Measurements from ENCODE around the gene DEFB114.
"Not testable (repeated sequence)": the region's sequence is repeated elsewhere in the genome, so short reads cannot be mapped to it uniquely, and the experiment has no call there.

The DEFB114 gene, protein sequence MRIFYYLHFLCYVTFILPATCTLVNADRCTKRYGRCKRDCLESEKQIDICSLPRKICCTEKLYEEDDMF

DNA sequence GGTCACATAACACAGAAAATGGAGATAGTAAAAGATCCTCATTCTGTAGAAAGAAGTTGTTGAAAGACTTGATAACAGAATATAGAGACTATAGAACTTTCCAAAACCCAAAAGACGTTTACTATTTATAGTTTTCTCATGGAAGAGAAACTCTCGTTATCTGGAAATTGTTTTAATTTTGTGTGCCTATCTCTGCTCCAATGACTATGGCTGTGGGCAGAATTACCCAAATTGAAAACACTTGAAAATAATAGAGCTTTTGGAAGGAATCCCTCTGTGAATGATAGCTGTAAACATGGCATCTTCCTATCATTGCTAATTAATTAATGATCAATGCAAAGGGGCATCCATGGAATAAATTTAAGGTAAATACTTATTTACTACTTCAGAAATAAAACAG is at the start of gene DEFB114:
DEFB114 (minus strand) TSS at position 101 of the 400 bp plus-strand sequence; CDS start at position 42, 59 bp downstream.
- DNase-seq, result no peak

DNA sequence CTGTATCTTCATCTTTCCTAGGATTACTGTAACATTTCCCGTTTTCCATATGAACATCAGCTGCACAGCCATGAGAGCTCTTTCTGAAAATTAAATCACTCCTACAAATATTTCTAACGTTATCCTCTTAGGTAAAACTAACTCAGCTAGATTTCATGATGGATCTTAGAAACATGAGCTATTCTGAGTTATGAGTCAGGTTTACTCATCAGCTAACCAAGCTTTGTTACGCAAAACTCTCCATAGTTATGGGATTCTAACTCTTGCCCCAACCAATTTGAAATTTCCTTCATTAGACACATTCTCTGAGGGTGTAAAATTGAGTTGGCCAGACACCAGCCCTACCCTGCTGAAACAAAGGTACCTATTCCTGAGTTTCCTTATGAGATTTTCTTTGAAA is 43.9 kb upstream of the DEFB114 start:
- no peak for DNase-seq

DNA sequence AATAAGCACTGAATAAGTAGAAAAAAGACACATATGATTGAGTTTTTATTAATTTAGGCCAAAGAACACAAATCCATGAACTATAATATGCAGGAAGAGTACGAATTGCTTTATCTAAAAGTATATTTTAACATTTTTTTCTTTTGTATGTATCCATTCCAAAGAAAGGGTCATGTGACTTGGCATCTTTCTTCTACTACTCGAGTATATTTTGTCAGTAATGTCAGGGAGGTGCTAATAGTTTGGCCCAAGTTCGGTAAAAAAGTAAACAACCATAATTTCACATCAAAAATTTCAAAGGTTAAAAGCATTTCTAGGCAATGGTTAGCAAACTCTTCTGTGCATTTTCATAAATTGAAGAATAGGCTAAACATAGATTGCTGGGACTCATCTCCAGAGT is 39.2 kb upstream of the DEFB114 start:
- DNase-seq, result no peak

DNA sequence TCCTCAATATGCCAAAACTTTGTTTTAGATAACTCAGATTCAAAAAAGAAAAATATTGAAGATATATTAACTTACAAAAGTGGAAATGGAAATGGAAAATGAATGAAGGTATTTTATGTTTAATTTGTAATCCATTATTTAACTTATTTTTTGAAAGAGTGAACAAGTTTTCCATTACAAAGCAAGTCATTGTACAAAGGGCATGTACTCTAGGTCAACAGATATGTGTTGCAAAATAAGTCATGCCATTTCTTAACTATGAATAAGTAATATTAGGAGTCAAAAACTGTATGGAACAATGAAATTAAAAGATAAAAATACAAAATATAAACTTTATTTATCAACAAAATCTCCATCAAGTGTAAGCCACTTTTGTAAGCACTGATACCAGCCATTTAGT is 31.3 kb upstream of the DEFB114 start:
- DNase-seq, result no peak

DNA sequence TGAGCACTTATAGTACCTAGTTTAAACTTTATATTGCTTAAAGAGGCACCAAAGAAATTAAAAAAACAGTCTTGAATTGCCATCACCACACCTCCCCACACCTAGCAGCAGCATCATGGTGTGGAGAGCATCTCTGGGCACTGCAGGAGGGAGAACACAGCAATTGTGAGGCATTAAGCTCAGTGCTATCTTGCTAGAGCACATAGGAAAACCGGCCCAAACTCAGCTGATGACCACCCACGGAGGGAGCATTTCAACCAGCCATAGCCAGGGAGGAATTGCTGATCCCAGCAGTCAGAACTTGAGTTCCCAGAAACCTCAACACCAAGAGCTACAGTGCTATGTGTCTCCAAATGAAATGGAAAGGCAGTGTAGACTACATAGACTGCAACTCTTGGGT is 24.9 kb upstream of the DEFB114 start:
- DNase-seq, result no peak

DNA sequence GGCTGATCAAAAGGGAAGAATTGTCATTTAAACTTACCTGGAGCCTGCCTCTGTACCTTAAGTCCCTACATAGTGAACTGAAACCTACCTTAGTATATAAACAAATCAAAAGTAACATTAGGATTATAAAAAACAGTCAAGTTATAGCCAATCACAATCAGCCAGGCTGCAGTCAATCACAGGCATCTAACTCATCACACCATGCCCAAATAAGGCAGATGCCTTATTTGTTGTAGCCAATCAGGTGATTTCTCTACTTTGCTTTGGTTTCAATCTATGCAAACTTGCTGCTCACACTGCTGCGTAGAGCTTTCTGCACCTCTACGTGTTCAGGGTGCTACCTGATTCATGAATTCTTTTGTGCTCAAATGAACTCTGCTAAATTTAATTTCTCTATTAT is 23.8 kb upstream of the DEFB114 start:
- DNase-seq, result no peak

DNA sequence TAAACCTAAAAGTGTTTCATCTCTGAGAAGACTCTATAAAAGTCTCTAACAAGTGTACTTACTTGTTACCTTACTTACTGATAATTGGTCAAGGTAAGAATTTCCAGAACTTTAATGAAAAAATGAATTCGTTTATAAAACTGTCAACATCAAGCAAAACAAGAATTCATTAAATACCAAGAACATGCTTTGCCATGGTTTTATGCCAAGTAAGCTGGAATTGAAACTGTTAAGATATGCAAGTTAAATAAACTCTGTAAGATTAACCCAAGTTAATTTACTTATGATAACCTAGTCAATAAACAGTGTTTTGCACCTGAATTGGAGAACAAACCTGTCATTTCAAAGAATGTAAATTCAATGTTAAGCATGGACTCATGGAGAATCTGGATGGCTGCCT is 22.6 kb upstream of the DEFB114 start:
- no peak for DNase-seq

DNA sequence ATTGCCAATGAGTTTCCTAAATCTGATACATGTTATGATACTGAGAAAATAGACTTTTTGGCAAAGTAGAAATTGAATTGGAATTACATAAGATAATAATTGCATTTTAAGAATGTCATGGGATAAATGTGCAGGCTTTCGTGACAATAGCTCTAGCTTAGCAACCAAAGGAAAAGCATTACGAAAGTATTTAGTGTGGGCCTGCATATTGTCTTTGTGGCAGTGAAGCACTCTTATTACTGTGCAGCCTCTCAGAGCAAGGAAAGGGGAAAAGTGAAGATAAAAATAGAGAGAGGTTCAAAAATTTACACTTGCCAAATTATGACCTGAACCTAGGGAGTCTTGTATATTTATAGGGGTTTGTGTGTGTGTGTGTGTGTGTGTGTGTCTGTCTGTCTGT is 18.1 kb upstream of the DEFB114 start:
- DNase-seq, result no peak

DNA sequence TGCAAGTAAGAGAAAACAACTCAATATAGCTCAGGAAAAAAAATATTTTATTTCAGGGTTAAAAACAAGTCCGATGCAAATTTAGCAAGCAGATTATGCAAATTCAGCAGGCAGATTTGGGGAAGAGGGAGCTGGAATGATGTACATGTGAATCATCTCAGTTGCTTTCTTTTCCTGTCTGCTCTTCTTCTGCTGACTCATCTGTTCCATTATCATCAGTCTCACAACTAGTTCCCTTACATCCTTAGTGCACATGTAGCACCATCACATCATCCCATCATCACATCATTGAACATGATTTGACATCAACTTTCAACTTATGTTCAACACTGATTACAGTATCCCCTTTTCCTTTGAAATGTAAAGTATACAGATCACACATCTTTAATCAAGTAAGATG is 16.9 kb upstream of the DEFB114 start:
- peak; percentile 64 for DNase-seq

DNA sequence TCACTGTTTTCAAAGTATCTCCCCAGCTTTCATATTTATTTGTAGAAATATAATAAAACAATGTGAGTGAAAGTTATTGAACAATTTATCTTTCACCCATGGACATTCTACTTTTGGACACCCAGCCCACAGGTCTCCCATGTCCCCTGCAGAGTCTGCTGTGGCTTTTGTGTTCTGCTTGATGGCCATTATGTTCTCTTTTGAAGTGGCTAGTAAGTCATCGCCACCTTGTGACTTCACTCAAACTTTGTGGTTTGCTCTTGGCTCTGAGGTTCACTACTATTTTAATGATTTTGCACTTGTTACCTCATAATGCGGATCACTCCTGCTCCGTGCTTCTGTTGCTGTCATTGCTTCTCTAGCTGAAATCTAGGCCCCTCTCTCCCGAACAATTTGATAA is 15.6 kb upstream of the DEFB114 start:
- DNase-seq, result peak; percentile 37

DNA sequence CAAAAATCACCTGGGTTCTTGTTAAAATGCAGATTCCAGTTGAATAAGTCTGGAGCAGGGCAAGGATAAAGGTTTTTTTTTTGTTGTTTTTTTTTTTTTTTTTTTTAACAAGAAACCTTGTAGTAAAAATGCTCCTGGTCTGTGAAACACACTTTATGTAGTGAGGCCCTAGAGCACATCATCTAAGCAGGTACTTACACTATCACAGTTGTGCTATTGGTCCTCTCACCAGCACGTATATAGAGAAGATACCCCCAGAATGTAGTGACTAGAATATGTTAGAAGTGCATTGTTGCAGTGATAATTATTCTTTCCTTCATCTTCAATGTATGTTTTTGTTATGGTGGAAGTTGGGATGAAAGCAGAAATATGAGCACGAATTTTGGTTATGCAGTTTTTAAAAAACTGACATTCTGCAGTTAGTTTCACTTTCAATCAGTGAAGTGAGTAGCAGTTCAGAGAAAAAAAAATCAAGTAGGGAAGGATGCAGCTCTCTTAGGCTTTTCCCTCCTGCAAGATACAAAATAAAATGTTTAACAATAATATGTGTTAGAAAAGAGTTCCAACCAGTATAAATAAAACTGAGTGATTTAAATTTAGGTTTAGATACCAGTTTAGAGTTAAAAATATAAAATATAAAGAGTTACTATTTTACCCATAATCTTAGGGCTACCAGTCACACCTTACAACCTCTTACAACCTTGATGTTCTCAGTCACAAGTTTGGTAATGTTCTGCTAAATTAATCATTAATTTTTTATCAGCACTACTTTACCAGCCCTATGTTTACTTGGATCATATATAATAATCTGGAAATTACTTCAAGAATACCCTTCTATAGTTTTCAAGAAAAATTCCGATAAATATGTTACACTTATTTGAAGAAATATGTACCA is 14.6 kb upstream of the DEFB114 start:
- peak; percentile 54 for DNase-seq

DNA sequence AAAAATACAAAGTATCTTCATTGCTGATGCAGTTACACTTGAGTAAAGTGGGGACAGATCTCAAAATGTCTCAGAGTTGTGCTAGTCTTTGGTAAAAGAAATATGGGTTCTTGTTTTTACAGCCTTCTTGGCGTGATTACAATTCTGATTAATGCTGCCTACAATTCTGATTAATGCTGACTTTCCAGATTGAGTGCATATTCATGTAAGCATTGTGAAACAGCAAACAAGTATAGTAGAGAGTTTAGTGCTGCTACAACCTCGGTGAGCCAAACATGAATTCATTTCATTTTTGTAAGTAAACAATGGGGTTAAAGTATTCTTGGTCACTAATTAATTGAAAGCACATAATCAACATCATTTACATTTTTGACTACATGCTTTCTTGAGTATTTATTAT is 5.6 kb upstream of the DEFB114 start, which contains the start of gene DEFB113:
DEFB113 (minus strand) TSS at position 21 of the 400 bp plus-strand sequence; CDS start at position 21, 0 bp downstream.
- no peak for DNase-seq

DNA sequence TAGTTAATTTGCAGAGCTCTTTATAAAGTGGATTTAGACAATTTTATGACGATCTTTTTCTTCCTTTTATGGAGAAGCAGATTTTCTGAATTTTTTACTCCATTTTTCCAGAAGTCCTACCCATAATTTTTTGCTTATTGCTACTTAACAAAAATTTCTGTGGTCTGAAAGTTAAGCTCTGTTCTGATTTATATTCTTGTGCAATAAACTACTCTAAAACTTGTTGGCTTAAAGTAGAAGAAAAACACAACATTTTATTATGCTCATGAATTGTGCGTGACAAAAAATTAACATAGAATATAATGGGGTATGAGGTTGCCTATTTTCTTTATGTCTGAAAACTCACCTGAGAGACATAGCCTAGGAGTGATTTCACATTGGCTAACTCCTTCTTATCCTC is 2.9 kb upstream of the DEFB114 start:
- DNase-seq, result no peak

DNA sequence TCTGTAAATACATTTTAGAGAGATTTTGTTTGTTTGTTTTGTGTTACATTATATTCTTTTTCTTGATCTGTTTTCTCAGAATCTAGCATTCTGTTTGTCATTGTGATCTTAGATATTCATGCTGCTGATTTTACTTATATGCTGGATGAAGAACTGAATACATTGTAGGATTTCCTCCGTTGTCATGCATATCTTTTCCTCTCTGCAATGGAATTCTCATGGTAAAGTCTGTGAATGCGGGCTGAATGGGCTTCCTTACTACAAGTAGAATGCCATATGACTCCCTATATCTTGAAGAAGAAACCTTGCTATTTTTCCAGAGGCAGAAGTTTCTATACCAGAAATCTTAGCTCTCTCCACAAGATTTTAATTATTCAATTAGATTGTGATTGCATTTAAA is 2.4 kb upstream of the DEFB114 start:
- no peak for DNase-seq

DNA sequence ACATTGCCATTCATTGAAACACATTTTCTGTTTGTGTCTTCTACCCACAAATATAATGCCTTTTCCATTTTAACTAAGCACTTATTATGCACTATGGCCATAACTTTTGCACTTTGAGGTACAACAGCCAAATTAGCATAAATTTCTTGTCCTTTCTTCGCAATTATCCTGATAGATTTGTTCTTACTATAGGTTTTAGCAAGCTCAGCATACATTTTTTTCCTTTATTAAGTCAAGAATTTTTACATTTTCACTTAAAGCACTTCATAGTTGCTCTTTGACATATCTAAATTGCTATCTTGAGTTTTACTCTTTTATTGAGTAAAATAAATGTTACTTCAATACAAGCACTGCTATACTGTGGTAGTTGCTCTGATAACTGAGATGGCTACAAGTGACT is 5.8 kb downstream of the DEFB114 start:
- no peak for DNase-seq

DNA sequence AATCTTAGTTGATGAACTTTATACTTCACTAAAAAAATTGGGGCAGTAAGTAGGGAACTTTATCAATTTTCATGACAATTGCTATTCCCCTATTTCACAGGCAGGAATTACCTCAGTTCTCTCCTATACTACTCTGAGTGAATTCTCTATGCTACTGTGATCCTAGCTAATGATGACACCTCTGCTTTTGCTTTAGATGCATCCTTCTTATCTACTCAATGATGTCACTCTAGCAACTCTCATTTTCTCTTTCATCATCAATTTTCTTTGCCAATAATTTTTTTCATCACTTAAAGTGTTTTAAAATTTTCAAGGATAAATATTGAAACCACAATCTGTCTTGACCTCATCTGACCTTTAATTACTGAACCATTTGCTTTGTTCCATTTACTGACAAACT is 8.1 kb downstream of the DEFB114 start:
- DNase-seq, result no peak

DNA sequence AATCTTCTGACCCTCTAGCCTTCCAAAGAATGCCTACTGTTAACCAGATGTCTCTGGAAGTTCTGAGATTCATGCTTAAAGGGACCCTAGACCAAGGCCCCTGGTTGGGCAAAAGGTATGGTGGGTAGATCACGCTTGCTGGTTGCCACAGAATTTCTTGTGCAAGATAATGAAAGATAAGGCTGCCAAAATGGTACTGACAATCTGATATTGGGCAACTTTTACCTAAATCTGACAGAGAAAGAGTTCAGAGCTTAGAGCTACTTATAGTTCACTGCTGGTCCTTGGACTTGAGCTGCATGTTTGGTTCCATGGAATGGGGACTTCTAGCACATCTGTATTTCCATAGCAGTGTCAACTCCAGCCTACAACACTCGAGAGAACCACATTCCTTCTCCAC is 12.0 kb downstream of the DEFB114 start:
- no peak for DNase-seq

DNA sequence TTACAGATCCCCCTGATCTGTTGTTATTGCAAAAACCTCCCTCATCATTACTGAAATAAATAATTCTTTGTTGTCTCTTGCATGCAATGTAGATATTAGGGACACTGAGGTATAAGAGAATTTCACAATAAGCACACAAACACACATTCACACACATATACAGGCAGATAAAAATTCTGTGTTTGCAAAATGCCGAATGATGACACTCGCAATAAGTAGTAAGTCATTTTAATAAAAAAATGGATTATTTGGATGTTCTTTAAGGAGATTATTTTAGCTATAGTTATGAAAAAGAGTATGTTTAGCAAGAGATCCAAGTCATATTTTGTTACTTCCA is 13.6 kb downstream of the DEFB114 start:
- no peak for DNase-seq

DNA sequence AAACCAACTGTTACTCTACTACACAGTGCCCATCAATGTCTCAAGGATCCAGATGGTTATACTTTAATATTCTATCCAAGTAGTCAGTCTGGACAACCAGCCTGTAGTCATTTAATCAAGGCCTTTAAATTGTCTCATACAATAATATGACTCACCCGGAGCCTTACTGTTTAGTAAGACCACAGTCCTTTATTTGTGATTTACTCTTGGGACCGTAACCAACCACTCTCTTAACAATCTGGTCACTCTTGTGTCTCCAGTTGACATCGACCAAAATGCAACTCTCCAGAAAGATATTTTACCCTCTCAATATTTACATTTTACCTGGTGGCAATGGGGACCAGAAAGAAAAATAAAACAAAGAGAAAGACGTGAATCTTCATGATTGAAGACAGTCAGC is 14.9 kb downstream of the DEFB114 start:
- no peak for DNase-seq

DNA sequence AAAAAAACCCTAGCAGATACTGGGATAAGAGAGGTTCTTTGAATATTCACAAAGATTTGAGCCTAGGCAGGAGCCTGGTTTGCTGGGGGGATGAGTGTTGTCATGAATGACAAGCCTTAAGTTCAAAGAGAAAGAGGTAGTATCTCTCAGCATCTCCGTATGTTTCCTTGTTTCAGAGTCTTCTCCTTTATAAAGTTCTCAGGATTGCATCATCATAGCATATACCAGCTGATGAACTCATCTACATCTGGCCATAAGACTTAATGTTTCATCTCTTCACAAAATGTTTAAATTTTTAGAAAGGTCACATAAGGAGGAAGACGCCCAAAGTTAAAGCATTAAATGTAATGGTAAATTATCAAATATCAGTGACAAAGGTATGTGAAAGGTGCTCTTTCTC is 17.1 kb downstream of the DEFB114 start:
- peak; percentile 39 for DNase-seq

DNA sequence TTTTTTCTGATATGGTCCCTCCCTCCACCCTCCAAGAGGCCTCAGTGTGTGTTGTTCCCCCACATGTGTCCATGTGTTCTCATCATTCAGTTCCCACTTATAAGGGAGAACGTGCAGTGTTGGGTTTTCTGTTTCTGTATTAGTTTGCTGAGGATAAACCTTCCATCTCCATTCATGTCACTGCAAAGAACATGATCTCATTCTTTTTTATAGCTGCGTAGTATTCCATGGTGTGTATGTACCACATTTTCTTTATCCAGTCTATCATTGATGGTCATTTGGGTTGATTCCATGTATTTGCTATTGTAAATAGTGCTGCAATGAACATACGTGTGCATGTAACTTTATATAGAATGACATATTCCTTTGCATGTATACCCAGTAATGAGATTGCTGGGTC is 19.9 kb downstream of the DEFB114 start:
- not testable (repeated sequence) for DNase-seq

DNA sequence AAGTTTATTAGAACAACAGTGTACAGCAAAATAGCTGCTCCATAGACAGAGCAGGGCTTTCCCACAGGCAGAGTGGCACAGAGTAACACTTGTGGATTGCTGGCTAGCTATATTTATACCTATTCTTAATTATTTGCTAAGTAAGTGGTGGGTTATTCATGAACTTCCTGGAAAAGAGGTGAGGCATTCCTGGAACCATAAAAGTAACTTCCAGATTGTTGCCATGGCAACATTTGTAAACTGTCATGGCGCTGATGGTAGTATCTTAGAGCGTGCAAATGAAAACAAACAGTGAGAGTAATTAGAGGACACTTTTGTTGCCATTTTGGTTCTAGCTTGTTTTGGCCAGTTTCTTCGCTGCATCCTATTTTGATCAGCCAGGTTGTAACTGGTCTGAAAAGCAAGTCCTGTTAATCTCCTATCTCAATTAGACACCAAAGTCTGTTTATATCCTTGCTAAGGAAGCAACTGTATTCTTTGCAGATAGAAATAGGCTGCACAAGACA is 23.9 kb downstream of the DEFB114 start:
- DNase-seq, result peak; percentile 96

DNA sequence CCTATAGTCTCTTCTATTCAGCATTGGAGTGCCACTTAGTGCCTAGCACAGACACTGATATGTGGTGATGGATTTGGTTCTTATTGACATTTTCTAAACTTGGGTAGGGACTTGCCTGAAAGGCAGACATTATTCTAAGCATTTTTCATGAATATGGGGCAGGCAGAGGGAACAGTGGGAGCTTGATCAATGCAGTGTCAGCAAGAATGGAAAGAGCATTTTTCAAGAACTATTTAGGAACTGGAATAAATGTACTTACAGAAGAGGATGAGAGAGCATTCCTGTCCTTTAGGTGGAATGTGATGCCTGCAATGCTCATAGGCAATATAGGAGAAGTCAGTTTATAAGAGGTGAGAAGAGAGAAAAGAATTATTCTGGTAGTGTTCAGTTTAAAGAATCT is 26.2 kb downstream of the DEFB114 start:
- DNase-seq, result no peak

DNA sequence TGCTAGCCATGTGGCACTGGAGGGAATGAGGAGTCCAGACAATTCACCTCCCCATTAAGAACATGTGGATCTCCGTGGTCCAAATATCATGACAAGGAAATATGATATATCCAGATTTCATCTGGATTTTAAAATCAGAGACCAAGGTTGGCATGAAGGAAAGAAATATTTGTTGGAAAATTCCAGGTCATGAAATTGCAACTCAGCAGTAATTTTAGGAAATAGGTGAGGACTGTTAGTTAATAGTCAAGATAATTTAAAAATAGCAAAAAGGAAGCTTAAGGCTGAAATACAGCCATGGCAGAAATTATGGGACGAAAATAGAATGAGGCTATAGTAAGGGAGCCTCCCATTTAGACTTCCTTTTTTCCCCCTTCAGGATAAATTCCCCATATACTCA is 26.9 kb downstream of the DEFB114 start:
- DNase-seq, result no peak

DNA sequence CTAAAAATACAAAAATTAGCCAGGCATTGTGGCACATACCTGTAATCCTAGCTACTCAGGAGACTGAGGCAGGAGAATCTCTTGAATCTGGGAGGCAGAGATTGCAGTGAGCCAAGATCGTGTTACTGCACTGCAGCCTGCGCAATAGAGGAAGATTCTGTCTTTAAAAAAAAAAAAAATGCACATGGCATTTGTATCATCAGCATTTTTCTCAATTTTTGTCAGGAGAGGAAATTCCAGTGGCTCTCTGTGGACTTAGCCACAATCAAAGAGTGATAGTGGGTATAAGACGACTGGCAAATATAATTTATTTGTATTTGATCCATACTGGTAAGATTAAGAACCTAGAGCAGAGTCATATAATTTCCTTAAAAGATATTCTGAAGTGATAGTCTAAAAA is 28.6 kb downstream of the DEFB114 start:
- DNase-seq, result no peak

Measured in OCI-M1 (cell line).